ENCODE results near the gene GRAMD1B.
A peak's percentile ranks its signal among the peaks of the same experiment; 100 is the strongest.
"Not testable (repeated sequence)": the region's sequence is repeated elsewhere in the genome, so short reads cannot be mapped to it uniquely, and the experiment has no call there.

The GRAMD1B gene

DNA sequence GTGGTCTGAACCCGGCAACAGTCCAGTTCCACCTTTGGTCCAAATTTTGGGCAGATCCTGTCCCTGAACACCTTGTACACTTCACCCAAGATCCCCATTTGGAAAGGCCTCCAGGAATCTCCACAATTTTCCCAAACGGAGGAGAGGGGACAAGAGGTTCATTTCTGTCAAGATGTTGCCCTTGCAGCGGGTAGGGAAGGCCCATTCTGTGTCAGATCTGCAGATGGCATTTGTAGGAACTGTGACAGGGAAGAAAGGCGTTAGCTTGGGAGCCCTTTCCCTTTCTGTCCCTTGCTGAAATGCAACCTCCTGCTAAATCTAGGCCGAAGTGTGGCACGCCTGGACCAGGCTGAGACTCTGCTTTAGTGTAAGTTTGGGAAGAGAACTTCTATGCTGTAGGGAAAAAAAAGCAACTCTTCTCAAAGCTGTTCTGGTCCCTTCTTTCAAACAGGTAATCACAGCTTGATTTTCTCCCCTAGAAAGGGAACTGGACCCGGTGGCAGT is 138.3 kb downstream of the GRAMD1B start:
- no peak for DNase-seq (ENCODE audit: low spot score)

- no peak for DNase-seq (ENCODE audit: low spot score)
Observed at GRCh38 chr11:123569393-123569792, 139.3 kb downstream of the GRAMD1B start.

DNA sequence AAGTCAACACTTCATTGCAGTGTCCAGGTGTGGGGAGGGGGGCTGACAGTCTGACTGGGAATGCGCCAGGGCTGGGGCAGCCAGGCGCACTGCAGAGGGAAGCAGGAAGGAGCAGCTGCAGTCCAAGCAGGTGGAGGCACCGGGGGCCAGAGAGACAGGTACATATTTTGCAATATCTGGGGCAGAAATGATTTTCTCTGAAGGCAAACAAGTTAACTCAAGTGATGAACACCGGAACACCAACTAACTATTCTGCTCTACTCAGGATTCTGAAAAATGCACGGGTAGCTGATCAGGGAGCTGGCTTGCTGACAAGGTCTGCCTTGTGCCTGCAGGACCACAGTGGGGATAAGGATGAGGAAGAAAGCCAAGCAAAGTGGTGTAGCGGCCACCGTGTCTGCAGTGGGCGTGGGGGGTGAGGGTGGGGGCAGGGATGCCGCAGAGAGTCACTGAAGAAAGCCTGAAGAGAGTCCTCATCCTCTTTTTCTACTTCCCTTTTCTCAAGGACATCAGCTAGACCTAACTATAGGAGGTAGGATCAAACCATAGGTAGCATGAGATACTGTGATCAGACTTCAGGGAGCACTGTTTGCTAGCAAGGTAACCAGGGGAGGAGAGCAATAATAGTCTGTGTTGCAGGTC is 141.0 kb downstream of the GRAMD1B start:
- no peak for DNase-seq (ENCODE audit: low spot score)

DNA sequence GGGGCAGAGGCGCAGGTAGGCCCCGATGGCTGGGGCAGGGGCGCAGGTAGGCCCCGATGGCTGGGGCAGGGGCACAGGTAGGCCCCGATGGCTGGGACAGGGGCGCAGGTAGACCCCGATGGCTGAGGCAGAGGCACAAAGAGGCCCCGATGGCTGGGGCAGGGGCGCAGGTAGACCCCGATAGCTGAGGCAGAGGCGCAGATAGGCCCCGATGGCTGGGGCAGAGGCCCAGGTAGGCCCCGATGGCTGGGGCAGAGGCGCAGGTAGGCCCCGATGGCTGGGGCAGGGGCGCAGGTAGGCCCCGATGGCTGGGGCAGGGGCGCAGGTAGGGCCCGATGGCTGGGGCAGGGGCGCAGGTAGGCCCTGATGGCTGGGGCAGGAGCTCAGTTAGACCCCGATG is 142.7 kb downstream of the GRAMD1B start:
- DNase-seq (ENCODE audit: low spot score), result not testable (repeated sequence)

GRCh38 chr11:123573286-123573685 is 143.2 kb downstream of the GRAMD1B start:
- DNase-seq (ENCODE audit: low spot score), result no peak

DNA sequence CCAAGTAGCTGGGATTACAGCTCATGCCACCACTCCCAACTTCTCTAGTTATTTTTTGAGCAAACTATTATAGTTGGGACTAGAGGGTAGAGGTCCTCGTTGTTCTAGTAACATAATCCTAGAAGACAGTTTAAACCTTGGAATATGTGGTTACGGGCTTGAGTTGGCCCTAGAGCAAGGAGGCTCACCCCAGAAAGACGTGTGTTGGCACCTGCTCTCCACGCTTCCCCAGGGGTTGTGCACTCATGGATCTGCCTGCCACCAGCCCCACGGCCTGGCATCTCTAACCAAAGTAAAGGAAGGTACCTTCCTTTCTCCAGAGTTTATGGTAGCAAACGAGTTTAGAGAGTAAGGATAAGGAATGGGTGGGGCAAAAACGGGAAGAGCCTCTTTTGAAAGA is 145.4 kb downstream of the GRAMD1B start:
- DNase-seq (ENCODE audit: low spot score), result no peak

DNA sequence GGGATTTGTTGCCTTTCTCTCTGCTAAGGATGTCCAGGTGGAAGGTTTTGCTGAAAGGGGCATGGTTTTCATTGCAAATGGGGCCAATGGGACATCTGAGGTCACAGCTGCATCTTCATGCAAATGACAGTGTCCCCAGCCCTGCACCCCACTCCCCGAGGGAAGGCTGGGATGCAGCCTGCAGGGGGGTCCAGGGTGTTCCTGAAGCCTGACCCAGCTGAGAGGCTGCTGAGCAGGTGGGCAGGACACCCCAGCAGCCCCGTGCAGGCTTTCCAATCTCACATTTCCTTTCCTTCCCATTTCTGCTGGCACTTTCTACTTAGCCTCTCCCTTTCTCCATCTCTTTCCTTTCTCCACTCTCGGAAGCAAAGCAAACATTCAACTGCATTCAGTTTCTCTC is 146.0 kb downstream of the GRAMD1B start:
- DNase-seq (ENCODE audit: low spot score), result no peak

GRCh38 chr11:123576501-123576900 is 146.4 kb downstream of the GRAMD1B start:
- DNase-seq (ENCODE audit: low spot score), result no peak

GRCh38 chr11:123577081-123577598 is 147.1 kb downstream of the GRAMD1B start:
- no peak for DNase-seq (ENCODE audit: low spot score)

GRCh38 chr11:123578778-123579481 is 148.9 kb downstream of the GRAMD1B start:
- DNase-seq (ENCODE audit: low spot score), result no peak

GRCh38 chr11:123579482-123579812 is 149.4 kb downstream of the GRAMD1B start:
- DNase-seq (ENCODE audit: low spot score), result no peak

GRCh38 chr11:123580137-123580536 is 150.1 kb downstream of the GRAMD1B start:
- DNase-seq (ENCODE audit: low spot score), result no peak

GRCh38 chr11:123580557-123581275 is 150.6 kb downstream of the GRAMD1B start:
- peak; percentile 37 for DNase-seq (ENCODE audit: low spot score)

GRCh38 chr11:123581651-123582399 is 151.8 kb downstream of the GRAMD1B start:
- no peak for DNase-seq (ENCODE audit: low spot score)

DNA sequence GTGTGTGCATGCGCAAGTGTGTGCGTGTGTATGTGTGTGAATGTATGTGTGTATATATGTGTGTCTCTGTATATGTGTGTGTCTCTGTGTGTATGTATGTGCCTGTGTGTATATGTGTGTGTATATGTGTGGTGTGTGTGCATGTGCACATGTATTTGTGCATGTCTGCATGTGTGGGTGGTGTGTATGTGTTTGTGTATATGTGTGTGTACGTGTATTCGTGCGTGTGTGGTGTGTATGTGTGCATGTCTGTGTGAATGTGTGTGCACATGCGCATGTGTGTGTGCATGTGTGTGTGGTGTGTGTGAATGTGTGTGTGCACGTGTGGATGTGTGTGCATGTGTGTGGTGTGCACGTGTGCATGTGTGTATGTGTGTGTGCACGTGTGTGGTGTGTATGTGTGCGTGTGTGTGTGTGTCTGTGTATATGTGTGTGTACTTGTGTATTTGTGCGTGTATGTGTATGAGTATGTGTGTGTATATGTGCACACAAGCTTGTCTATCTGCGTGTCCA is 153.0 kb downstream of the GRAMD1B start:
- DNase-seq (ENCODE audit: low spot score), result no peak

DNA sequence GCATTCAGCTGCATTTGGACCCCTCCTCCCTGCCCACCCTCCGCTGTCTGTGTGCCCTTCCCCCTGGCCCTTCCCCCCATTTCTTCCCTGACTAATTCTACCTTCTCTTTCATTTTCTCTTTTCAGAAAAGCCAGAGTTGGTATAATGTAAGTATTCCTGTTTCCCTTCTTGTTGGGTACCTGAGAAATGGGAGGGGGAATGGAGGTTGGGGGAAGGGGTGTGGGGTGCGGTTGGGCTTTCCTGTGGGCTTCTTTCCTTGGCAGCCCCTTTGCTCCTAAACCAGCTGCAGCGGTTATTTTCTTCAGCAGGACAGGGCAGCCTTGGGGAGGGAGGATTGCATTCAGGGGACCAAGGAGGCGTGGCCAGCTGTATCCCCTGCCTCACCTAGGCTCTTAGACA is 154.1 kb downstream of the GRAMD1B start:
- DNase-seq (ENCODE audit: low spot score), result no peak

- DNase-seq (ENCODE audit: low spot score), result no peak
Observed at GRCh38 chr11:123584737-123585136, 154.7 kb downstream of the GRAMD1B start.

DNA sequence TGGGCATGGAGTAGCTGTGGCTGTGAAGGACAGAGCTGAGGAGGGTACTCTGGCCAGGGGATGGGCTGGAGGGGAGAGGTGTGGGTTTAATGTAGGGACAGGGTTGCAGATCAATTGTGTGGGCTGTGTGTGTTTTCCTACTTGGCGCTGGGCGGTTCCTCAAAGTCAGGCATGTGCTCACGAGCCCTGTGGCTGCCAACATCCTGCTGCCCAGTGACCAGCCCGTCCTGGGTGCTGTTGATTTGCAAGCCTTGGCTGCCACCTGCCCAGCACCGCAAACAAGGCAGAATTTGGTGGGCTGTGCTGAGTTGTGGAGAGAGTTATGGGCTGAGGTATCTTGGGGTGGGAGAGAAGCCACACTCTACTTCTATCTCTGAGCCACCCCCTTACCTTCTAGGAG is 155.1 kb downstream of the GRAMD1B start:
- DNase-seq (ENCODE audit: low spot score), result no peak

DNA sequence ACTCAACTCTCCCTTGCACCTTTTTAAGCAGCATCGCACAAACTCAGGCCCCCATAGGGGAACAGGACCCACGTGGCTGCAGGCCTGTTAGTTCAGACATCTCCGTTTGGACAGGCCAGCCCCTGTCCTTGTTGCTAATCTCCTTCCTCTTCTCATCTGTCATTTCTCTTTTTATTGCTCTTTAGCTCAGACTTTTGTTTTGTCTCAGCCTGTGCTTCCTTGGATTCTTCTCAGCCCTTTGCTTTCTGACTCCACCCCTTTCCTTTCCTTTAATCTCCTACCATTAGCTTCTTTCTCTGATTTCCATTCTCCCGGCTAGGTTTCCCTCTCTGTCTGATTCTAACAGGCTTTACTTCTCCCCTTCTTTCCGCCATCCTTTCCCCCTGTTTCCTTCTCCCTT is 155.6 kb downstream of the GRAMD1B start:
- no peak for DNase-seq (ENCODE audit: low spot score)

- DNase-seq (ENCODE audit: low spot score), result no peak
Observed at GRCh38 chr11:123586568-123586967, 156.5 kb downstream of the GRAMD1B start.

- no peak for DNase-seq (ENCODE audit: low spot score)
Observed at GRCh38 chr11:123587044-123587443, 157.0 kb downstream of the GRAMD1B start.

- DNase-seq (ENCODE audit: low spot score), result no peak
Observed at GRCh38 chr11:123587559-123587958, 157.5 kb downstream of the GRAMD1B start.
